Dermis blood vessel endothelial cell (primary cell): ENCODE data around the gene ITGBL1. TPM values are rescaled to one million over a fixed set of nuclear protein-coding genes. Genes with fewer than 3 reads are reported as not detected.

Experiments used
- DNase-seq: peaks from one replicate; pipeline ENCODE4 v3.0.0; 2010
- total RNA-seq: library from RNA; depleted of rRNA; stranded (reverse); fragments of >200 nt; gene quantifications from 2 replicates; pipeline ENCODE4 v1.2.3, GENCODE V29; 2014

ITGBL1 gene
- total RNA-seq, 1 donor from 2014 or later = 16.3 TPM

GRCh38 chr13:101757446-101758039 is 305.1 kb downstream of the ITGBL1 start:
- peak; percentile 74 for DNase-seq

- DNase-seq = no peak
Observed at GRCh38 chr13:101763191-101763590, 310.7 kb downstream of the ITGBL1 start.

Other genes with a start within 250 kb of the ITGBL1 start
- gene NALCN, start 36.2 kb upstream of the ITGBL1 start, total RNA-seq = 12.9 TPM in 2 replicates